Osteocyte (in vitro differentiated cells): ENCODE results near the gene KLF2. TPM values are rescaled to one million over a fixed set of nuclear protein-coding genes. Genes with fewer than 3 reads are reported as not detected.
"Not testable (repeated sequence)": the region's sequence is repeated elsewhere in the genome, so short reads cannot be mapped to it uniquely, and the experiment has no call there.

Source experiments
- DNase-seq: peaks from one replicate; pipeline ENCODE4 v3.0.0; 2021; ENCODE audit warnings: mixed read lengths; ENCODE audit not compliant: unreplicated experiment; ENCODE audit errors: extremely low spot score
- H3K27ac Mint-ChIP-seq: one replicate; pipeline ENCODE4 v1.8.0; 2021; ENCODE audit warnings: mild to moderate bottlenecking, mixed read lengths; ENCODE audit not compliant: unreplicated experiment
- H3K27me3 Mint-ChIP-seq: one replicate; pipeline ENCODE4 v1.8.0; 2021; ENCODE audit warnings: mixed read lengths; ENCODE audit not compliant: unreplicated experiment
- H3K36me3 Mint-ChIP-seq: one replicate; pipeline ENCODE4 v1.8.0; 2021; ENCODE audit warnings: mixed read lengths; ENCODE audit not compliant: unreplicated experiment
- H3K4me1 Mint-ChIP-seq: one replicate; pipeline ENCODE4 v1.8.0; 2021; ENCODE audit warnings: mixed read lengths; ENCODE audit not compliant: unreplicated experiment
- H3K4me3 Mint-ChIP-seq: one replicate; pipeline ENCODE4 v1.8.0; 2021; ENCODE audit warnings: mild to moderate bottlenecking, moderate library complexity, mixed read lengths; ENCODE audit not compliant: unreplicated experiment
- H3K9me3 Mint-ChIP-seq: one replicate; pipeline ENCODE4 v1.8.0; 2021; ENCODE audit warnings: mixed read lengths; ENCODE audit not compliant: unreplicated experiment
- CTCF ChIP-seq: fragments of 200-600 bp; sonication (generic); IDR thresholded peaks from 2 replicates; pipeline ENCODE4 v1.5.0; 2021; ENCODE audit warnings: antibody characterized with exemption, mild to moderate bottlenecking, moderate library complexity
- long read RNA-seq: library from polyadenylated mRNA; unstranded; transcript quantifications from one replicate; pipeline ENCODE4 v2.0.0, GENCODE V29; 2021
- total RNA-seq: library from RNA; stranded (reverse); gene quantifications from 2 replicates; pipeline ENCODE4 v1.2.1, GENCODE V29; 2021

Gene KLF2
- 41.4 and 55.5 TPM in 2 replicates for total RNA-seq
- long read RNA-seq = 0 reads

- Mint-ChIP-seq H3K36me3 (peaks cover 20% of the 10 kb centered on the region), H3K4me3 (peak within 1 kb of the TSS; percentile 65), H3K27me3 (no peaks in the 10 kb centered on the region), H3K27ac (peak within 1 kb of the TSS; percentile 92), H3K4me1 (peaks cover 22% of the 10 kb centered on the region), H3K9me3 (no peaks in the 10 kb centered on the region)
- DNase-seq = peak; percentile 98
- TF ChIP-seq CTCF = no peak
Observed at GRCh38 chr19:16324384-16325160, at the start of gene KLF2. Gene KLF2, plus strand, starts transcription at chr19:16324826. Its CDS starts 98 bp downstream, at chr19:16324924.

GRCh38 chr19:16280306-16280705, 44.3 kb upstream of the KLF2 start:
- no peak overlapping the region for H3K4me3 Mint-ChIP-seq
- H3K9me3 Mint-ChIP-seq = no peaks in the 10 kb centered on the region
- H3K27ac Mint-ChIP-seq = no peak overlapping the region
- peaks cover 16% of the 10 kb centered on the region for H3K27me3 Mint-ChIP-seq
- no peaks in the 10 kb centered on the region for H3K36me3 Mint-ChIP-seq
- no peak for TF ChIP-seq CTCF
- H3K4me1 Mint-ChIP-seq = peaks cover 6% of the 10 kb centered on the region
- no peak for DNase-seq

DNA sequence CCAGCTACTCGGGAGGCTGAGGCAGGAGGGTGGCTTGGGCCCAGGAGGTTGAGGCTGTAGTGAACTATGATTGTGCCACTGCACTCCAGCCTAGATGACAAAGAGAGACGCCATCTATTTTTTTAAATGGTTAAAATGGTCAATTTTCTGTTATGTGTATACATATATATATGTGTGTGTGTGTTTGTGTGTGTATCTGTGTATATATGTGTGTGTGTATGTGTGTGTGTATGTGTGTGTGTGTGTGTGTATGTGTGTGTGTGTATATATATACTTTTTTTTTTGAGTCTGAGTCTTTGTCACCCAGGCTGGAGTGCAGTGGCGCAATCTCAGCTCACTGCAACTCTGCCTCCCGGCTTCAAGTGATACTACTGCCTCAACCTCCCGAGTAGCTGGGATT, 42.9 kb upstream of the KLF2 start:
- H3K4me1 Mint-ChIP-seq = peaks cover 13% of the 10 kb centered on the region
- no peaks in the 10 kb centered on the region for H3K36me3 Mint-ChIP-seq
- H3K27me3 Mint-ChIP-seq = peaks cover 20% of the 10 kb centered on the region
- no peak overlapping the region for H3K4me3 Mint-ChIP-seq
- no peaks in the 10 kb centered on the region for H3K9me3 Mint-ChIP-seq
- DNase-seq = no peak
- H3K27ac Mint-ChIP-seq = no peak overlapping the region
- no peak for TF ChIP-seq CTCF

DNA sequence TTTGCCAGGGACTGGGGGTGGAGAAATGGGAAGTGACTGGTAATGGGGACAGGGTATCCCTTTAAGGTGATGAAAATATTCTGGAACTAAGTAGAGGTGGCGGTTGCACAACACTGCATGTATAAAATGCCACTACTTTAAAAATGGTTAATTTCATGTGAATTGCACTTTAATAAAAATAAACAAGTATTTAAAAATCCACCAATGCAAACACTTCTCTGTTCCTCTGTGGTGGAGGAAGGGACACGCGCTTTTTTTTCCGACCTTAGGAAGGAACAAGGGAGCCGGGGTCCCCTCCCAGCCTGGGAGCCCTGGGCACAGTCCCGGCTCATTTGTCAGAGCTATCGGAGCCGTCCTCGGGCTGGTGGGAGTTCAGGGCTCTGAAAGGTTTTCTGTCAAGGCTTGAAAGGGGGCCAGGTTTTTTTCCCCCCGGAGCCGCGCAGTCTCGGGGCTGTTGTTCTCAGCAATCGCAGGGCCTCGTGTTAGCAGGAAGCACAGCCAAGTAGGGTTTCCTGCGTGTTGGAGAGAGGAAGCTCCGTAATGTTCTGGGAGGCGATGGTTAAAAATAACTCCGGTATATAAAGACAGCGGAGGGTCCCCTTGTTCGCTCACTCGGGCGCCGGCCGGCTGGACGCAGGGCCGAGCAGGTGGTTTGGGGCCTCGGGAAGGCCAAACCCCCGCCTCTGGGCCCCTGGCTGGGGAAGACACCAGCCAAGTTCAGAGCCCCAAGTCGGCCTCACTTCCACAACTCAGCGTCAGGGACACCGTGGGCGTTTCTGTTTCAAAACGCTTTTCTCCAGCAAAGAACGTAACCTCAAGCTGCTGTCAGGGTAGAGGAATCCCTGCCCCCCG, 41.2 kb upstream of the KLF2 start:
- Mint-ChIP-seq H3K27ac (no peak overlapping the region), H3K4me3 (no peak overlapping the region), H3K27me3 (peaks cover 28% of the 10 kb centered on the region), H3K9me3 (no peaks in the 10 kb centered on the region), H3K4me1 (peaks cover 18% of the 10 kb centered on the region), H3K36me3 (no peaks in the 10 kb centered on the region)
- no peak for TF ChIP-seq CTCF
- no peak for DNase-seq

- peaks cover 32% of the 10 kb centered on the region for H3K27me3 Mint-ChIP-seq
- H3K4me1 Mint-ChIP-seq = peaks cover 13% of the 10 kb centered on the region
- no peak for DNase-seq
- H3K27ac Mint-ChIP-seq = no peak overlapping the region
- H3K4me3 Mint-ChIP-seq = no peak overlapping the region
- H3K9me3 Mint-ChIP-seq = no peaks in the 10 kb centered on the region
- no peaks in the 10 kb centered on the region for H3K36me3 Mint-ChIP-seq
- TF ChIP-seq CTCF = no peak
Observed at GRCh38 chr19:16284505-16284904, 40.1 kb upstream of the KLF2 start.

DNA sequence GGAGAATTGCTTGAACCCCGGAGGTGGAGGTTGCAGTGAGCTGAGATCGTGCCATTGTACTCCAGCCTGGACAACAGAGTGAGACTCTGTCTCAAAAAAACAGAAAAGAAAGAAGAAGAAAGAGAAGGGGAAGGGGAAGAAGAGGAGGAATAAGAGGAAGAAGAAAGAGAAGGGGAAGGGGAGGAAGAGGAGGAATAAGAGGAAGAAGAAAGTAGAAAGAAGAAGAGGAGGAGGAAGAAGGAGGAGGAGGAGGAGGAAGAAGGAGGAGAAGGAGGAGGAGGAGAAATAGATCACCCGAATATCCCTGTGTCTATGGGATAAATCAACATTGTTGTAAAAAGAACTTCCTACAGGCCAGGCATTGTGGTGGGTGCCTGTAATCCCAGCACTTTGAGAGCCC, 39.5 kb upstream of the KLF2 start:
- peaks cover 12% of the 10 kb centered on the region for H3K4me1 Mint-ChIP-seq
- not testable (repeated sequence) for H3K9me3 Mint-ChIP-seq, H3K4me3 Mint-ChIP-seq, H3K36me3 Mint-ChIP-seq, H3K27ac Mint-ChIP-seq, DNase-seq
- H3K27me3 Mint-ChIP-seq = peaks cover 34% of the 10 kb centered on the region
